Inferior parietal cortex (tissue), 1 donor: ENCODE data around the gene ARG1.
A peak's percentile ranks its signal among the peaks of the same experiment; 100 is the strongest.
"Not testable (repeated sequence)": the region's sequence is repeated elsewhere in the genome, so short reads cannot be mapped to it uniquely, and the experiment has no call there.

Source experiments
- DNase-seq: peaks from one replicate; pipeline ENCODE4 v3.0.0-alpha.2; 2016; ENCODE audit errors: extremely low spot score

The ARG1 gene

DNA sequence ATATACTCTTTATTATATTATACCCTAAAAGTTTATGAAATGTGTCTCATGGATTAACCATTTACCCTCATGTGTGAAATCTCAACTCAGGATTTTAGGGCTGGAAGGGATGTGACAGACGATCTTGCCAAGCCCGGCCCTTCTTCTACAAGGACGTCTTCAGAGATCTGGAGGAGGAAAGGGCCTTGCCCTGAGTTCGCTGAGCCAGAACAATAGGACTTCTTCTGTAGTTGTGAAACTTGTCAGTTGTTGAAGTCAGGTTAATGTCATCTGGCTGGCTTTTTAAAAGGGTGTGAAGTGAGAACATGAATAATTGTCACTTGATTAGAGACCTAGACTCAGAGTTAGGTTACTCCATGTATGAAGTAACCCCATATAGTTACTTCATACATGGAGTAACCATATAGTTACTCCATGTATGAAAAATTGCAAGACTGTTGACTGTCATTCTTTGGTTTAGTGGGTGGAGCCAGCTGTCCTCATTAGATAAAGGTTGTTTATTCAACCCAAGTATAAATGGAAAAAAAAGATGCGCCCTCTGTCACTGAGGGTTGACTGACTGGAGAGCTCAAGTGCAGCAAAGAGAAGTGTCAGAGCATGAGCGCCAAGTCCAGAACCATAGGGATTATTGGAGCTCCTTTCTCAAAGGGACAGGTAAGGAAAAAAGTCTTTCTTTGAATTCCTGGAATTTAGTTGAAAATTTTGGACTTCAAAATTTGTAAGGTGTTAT is at the start of gene ARG1:
TSS of gene ARG1 (plus strand) at position 541 of the 730 bp plus-strand sequence. CDS start at position 598, 57 bp downstream.
- DNase-seq: no peak

DNA sequence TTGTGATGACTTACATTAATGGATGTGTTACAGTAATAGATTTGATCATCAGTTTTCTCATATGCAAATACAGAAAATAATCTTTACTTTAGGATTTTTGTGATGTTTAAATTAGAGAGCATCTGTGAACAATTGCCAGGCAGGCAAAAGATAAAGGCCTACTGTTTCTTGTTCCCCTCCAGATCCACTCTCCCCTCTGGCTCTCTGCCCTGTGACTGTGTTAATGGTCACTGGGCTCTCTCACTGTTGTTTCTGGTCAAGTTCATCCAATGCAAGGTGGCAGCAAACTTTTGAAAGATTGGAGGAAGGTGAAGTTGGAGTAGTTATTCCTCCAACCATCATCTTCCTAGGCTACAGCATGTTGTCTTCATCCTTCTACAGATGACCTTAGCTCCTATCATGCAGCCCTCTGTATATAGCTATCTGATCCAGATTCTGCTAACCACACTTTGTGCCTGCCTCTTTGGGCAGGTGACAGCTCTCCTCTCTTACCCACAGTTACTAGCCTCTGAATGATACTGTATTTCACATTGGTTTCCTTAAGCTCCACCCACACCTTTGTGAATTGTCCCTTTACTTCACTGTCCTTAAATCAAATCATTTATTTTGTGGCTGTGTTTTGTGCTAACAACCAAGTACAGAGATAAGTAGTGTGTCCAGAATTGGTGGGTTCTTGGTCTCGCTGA is 48.9 kb upstream of the ARG1 start:
- peak; percentile 26 for DNase-seq

DNA sequence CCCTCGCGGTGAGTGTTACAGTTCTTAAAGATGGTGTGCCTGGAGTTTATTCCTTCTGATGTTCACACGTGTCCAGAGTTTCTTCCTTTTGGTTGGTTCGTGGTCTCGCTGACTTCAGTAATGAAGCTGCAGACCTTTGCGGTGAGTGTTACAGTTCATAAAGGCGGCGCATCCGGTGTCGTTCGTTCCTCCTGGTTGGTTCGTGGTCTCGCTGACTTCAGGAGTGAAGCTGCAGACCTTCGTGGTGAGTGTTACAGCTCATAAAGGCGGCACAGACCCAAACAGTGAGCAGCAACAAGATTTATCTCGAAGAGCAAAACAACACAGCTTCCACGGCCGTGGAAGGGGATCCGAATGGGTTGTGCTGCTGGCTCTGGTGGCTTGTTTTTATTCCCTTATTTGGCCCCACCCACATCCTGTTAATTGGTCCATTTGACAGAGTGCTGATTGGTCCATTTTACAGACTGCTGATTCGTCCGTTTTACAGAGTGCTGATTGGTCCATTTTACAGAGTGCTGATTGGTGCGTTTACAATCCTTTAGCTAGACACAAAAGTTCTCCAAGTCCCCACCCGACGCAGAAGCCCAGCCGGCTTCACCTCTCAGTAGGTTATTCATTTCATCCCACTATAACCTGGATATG is 48.2 kb upstream of the ARG1 start:
- DNase-seq: no peak

- DNase-seq: not testable (repeated sequence)
These were observed 42.1 kb upstream of the ARG1 start for GRCh38 chr6:131530936-131531335.

DNA sequence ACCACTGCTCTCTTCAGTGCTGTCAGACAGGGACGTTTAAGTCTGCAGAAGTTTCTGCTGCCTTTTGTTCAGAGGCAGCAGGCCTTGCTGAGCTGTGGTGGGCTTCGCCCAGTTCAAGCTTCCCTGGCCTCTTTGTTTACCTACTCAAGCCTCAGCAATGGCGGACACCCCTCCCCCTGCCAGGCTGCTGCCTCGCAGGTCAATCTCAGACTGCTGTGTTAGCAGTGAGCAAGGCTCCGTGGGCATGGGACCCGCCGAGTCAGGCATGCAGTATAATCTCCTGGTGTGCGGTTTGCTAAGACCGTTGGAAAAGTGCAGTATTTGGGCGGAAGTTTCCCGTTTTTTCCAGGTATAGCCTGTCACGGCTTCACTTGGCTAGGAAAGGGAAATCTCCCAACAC is 41.3 kb upstream of the ARG1 start:
- not testable (repeated sequence) for DNase-seq

DNA sequence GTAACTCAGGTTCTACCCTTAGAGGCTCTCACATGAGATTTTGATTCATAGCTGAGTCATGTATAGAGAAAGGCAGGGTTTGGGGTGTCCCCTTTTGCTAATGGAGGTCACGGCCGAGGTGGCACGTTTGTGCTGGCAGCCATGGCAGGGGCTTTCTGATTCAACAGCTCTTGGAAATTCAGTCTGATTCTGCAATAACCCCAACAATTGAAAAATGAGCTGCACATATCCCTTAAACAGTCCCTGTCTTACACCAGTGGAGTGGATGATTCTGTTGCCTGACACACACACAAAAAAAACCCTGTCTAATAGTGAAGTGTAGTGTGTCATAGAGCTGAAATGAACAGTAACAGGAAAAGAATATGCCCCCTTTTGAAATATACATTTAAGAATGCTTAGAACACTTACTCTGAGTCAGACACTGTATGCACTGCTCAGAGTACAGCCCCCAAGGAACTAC is 40.4 kb upstream of the ARG1 start:
- no peak for DNase-seq

- not testable (repeated sequence) for DNase-seq
These were observed 34.4 kb upstream of the ARG1 start for GRCh38 chr6:131538615-131539014.

- no peak for DNase-seq
These were observed 27.7 kb upstream of the ARG1 start for GRCh38 chr6:131545317-131545716.

DNA sequence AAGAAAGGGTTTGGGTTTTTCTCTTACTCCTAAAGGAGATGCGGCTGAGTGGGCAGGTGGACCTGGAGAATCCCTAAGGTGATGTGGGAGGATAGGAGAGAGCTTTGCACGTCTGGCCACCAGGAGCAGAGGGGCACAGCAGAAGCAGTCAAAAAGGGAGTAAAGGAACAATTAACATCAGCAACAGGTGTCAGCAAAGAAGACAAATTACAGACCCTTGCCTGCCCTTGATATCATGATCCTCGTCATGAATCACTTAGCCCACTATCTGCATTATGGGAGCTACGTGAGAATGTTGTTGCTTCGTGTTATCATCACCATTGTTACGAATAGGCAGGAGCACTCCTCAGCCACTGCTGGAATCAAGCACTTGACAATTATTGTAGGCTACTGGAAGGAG is 25.5 kb upstream of the ARG1 start:
- DNase-seq: no peak

DNA sequence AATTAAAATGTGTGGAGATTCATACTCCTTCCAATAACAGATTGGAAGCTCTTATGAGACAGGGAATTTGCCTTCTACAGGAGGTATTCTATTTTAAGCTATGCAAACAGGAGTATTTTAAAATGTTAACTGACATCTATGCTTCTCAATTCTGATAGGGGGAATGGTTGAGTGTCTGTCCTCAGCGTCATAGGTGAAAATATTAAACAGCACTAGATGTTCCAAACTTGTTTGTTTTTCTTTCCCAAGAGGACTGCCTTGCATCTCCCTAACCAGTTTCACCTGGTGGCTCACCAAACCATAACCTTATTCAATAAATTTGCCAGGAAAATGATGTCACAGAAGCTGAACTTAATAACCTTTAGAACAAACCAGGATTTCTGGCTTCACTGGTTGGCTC is 24.6 kb upstream of the ARG1 start:
- DNase-seq: no peak

GRCh38 chr6:131549811-131550210 is 23.2 kb upstream of the ARG1 start:
- no peak for DNase-seq

GRCh38 chr6:131551902-131552301 is 21.1 kb upstream of the ARG1 start:
- DNase-seq: no peak

- no peak for DNase-seq
These were observed 20.5 kb upstream of the ARG1 start for GRCh38 chr6:131552572-131552971.

GRCh38 chr6:131555992-131556391 is 17.0 kb upstream of the ARG1 start:
- DNase-seq: no peak

DNA sequence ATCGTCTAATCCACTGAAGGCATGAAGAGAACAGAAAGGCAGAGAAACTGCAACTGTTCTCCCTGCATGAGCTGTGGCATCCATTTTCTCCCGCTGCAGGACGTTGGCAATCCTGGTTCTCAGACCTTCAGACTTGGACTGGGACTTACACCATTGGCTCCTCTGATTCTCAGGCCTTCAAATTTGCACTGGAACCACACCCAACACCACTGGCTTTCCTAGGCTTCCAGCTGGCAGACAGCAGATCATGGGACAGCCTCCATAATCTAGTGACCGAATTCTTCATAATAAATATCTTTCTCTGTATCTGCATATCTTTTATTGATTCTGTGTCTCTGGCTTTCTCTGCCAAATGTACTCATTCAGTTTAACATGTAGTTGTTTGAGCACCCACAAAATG is 14.1 kb upstream of the ARG1 start:
- DNase-seq: no peak

DNA sequence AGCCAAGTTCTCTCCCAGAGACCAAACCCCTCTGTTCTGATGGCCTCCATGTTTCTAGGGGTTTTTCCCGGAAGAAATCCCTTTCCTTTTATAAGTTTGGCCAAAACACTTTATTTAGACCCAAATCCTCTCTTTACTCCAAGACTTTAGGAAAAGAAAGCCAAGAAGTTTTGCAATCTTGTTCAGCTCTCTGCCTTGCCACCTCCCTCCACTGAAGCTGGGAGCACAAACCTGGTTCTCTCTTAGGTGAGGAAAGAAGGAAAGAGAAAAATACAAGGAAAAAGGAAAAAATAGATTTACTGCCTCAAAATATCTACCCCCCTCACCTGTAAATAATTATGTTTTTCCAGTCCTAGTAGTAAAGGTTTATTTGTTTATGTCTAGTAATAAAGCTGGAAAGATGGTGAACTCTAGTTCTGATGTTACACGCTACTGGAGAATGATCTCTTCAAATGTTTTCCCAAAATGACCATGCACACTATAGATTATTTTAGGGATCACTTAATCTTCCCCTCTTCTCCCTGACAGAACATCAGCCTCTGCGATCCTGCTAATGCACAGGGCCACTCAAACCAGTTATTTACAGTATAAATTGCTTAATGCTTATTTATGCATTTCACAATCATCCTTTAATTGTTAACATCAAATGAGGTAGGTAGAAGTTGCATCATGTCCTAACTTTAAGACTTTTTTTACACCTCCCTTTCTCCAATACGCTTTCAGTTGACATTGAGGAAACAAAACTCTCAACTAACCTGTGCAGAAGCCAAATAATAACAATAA is 10.9 kb upstream of the ARG1 start:
- DNase-seq: no peak

DNA sequence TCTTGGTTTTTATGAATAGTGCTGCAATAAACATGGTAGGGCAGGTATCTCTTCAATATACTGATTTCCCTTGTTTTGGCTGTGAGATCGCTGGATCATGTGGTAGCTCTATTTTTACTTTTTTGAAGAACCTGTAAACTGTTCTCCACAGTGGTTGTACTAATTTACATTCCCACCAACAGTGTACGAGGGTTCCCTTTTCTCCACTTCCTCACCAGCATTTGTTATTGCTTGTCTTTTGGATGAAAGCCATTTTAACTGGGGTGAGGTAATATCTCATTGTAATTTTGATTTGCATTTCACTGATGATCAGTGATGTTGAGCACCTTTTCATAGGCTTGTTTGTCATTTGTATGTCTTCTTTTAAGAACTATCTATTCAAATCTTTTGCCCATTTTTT is 8.0 kb upstream of the ARG1 start:
- DNase-seq: no peak

DNA sequence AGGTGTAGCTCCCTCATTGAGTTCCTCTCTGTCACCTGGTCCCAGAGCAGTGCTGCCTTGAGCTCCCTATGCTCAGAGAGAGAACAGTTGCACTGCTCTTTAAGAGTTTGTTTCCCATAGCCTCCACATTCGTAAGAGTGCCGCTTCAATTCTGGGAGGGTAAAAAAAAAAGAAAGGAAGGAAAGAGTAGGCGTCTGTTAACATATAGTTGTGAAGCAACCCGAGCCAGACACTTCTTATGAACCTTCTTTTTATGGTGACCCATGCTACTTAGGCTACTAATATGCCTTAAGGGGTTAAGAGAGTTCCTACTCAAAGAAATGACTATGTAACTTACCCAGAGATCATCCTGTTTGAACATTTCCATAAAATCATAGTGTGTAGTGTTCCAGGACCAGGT is 4.3 kb upstream of the ARG1 start:
- no peak for DNase-seq

DNA sequence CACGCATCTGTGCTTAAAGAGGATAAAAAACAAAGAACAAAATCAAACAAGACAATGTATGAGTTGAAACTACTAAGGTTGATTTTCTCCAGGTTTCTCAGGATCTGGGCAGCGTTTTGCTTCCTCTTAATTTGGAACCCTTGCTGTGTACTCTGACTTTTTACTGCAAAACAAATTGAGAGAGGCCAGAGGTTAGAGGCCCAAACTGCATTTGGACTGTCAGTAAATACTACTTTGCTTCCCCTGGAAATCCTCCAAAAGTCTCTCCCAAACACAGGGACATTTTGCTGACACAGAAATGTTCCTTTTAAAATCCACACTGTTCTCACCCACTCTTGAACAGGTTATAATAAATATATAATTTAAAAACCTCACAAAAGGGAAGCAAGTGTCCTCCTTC is 1.1 kb downstream of the ARG1 start:
- no peak for DNase-seq

- no peak for DNase-seq
These were observed 1.7 kb downstream of the ARG1 start for GRCh38 chr6:131574686-131575085.

GRCh38 chr6:131575834-131576478 is 2.9 kb downstream of the ARG1 start:
- no peak for DNase-seq

DNA sequence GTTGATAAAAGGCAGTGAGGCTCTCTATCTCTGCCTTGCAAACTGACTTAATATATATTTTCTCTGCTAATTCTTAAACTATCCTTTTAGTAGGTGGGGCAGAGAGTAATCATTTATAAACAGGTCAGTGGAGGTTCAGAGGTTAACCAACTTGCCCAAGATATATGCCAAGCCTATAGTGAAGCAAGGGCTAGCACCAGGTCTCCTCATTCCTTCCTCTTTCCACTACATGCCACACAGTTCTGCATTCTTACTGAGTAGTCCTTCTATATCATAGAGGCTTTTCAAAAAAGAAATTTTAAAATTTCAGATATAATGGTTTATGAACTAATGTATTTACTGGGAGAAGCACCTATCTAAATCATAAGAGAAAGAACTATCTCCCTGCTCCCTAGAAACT is 8.5 kb downstream of the ARG1 start:
- no peak for DNase-seq
